22Rv1 (cell line): ENCODE results near the gene PWWP2B.
"Not testable (repeated sequence)": the region's sequence is repeated elsewhere in the genome, so short reads cannot be mapped to it uniquely, and the experiment has no call there.

Experiments used
- H3K27ac ChIP-seq: fragments of 450-650 bp; 2 replicates; pipeline ENCODE4 v1.5.1; 2017
- CTCF ChIP-seq: fragments of 450-650 bp; IDR thresholded peaks from 2 replicates; pipeline ENCODE4 v1.5.1; 2017; ENCODE audit warnings: mild to moderate bottlenecking
- ZFX ChIP-seq: fragments of 450-650 bp; IDR thresholded peaks from 2 replicates; pipeline ENCODE4 v1.6.1; 2017; ENCODE audit warnings: antibody characterized with exemption, borderline replicate concordance

PWWP2B gene

DNA sequence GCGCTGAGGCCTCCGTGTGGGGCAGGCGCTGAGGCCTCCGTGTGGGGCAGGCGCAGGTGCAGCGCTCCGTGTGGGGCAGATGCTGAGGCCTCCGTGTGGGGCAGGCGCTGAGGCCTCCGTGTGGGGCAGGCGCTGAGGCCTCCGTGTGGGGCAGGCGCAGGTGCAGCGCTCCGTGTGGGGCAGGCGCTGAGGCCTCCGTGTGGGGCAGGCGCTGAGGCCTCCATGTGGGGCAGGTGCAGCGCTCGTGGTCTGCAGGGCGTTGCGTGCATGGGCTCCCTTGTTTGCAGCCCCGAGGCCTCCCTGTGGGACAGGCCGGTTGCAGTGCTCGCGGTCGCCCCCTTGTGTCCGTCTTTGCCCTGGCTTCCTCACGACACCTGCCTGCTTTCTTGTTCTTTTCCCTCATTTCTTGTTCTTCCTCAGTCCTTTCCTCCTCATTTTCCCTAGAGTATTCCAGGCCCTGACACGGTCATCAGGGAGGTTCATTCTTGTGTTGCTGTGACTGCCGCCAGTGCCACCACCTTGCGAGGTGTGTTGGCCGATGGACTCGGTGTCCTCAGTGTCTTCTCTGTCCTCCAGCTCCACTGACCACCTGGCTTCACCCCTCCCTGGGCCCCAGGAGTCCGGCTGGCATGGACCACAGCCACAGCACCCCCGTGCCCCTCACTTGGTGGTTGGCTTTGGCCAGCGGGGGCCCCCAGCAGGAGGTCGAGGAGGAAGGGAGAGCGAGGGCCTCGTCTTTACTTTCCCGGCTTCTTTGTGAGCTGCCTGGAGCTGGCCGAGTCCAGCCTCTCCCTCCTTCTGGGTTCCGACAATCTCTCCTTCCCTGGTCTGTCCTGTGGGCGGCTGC is 44.3 kb upstream of the PWWP2B start:
- not testable (repeated sequence) for H3K27ac ChIP-seq
- TF ChIP-seq CTCF, result peak; percentile 75

DNA sequence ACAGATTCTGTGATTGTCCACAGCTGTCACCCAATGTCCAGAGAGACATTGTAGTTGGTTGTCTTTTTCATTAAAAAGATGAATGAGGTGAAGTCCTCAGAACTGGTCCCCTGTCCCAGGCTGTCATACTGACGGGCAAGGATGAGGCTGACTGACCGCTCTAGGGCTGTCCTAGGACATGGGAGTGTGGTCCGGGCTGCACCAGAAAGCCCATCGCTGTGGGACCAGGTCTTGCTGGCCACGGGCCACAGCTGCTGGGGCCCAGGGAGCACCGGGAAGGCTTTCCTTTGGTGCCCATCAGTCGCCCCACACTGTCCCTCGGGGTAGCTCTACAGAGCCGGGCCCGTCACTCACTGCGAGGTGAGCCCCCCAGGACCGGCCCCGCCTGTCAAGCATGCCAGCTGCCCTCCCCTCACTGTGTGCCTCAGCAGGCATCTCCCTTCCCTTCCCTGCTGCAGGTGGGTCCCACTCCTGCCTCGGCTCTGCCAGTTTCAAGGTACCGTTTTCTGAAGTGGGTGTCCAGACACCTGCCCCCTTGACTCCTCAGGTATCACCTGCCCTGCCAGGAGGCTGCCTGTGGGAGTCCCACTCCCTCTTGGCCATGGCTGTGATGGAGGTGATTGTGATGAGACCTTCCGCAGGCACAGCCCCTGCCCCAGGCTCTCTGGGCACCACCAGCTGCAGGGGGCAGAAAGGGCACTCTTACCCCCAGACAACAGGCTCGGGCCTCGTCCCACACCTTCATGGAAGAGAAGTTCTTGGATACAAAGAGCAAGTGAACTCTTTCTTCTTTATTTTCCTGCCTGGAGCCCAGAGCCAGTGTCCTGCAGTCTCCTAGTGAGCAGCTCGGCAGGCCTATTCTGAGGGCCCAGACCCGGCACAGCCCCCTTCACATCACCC is 43.3 kb upstream of the PWWP2B start:
- TF ChIP-seq CTCF, result no peak
- no peak for TF ChIP-seq ZFX
- no peak overlapping the region for H3K27ac ChIP-seq

DNA sequence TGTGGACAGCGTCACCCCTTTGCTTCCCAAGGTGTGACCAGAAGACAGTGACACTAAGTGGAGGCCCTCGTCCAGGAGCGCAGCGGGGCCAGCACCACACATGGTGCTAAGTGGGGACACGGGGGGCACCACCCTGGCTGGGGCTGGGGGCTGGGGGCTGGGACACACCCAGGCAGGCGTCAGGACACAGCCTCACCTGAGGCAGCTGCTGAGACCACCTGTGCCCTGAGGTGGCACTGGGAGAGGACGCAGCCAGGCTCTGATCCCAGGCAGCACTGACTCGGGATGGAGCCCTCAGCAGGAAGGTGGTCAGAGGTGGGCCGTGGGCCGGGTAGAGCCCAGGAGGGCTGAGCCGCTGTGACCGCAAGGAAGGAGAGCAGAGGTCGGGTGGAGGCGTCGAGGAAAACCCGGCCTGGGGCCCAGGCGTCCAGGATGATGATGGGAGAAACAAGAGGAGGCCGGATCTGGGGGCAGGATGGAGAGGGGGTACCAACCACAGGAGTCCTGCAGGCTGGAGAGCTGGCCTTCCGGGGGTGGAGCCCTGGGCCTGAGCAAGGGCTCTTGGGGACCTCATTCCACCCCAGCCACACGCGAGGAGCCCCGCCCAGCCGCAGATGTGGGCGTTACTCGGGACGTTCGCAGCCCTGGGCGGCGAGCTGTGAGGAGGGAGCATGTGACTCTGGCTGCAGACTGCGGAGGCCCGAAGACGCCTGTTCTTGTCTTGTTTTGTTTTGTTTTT is 42.5 kb upstream of the PWWP2B start:
- TF ChIP-seq CTCF (no peak), ZFX (no peak)

GRCh38 chr10:132355297-132355696 is 41.7 kb upstream of the PWWP2B start:
- no peak overlapping the region for H3K27ac ChIP-seq
- TF ChIP-seq ZFX, result no peak
- no peak for TF ChIP-seq CTCF

More for the DNA sequence above, 42.5 kb upstream of the PWWP2B start:
- no peak overlapping the region for H3K27ac ChIP-seq

DNA sequence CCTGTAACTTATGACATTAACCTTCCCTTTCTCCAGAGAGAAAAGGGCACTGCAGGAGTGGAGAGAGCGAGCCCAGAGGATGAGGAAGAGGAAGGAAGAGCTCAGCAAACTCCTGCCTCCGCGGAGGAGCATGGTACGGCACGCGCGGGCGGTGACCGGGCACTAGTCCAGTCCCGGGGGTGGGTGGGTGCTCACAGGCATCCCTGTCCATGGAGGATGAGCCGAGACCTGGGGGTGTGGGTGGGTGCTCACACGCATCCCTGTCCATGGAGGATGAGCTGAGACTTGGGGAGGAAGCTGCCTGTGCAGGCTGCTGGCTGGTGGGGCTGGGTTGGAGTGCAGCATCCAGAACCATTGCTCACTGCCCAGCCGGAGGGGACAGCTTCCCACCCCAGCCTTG is 41.2 kb upstream of the PWWP2B start:
- TF ChIP-seq CTCF, result no peak
- TF ChIP-seq ZFX, result no peak
- no peak overlapping the region for H3K27ac ChIP-seq

DNA sequence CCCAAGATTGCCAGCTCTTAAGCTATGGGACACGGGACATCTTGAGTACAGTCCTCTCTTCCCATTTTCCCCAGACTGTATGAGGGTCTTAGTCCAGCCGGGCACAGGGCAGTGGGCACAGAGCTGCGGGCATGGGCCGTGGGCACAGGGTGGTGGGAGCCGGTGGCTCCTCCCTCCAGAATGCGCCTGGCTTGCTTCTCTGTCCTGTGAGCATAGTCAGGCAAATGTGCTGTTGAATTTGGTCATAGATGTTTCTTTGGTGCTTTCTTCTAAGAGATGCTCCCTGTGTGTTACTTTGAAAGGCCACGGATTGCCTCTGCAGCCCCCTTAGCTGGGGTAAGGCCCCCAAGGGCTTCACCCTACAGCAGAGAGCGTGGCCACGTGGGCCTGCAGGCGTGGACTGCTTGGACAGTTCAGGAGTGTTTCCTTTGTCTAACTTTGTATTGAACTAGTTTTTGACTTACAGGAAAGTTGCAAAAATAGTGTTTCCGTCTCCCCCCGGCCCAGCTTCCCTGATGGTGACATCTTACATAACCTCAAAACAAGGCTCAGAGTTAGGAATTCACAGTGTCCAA is 40.3 kb upstream of the PWWP2B start:
- no peak overlapping the region for H3K27ac ChIP-seq
- no peak for TF ChIP-seq ZFX
- TF ChIP-seq CTCF, result no peak
